ENCODE measurements around the gene CARD19.
A peak's percentile ranks its signal among the peaks of the same experiment; 100 is the strongest.

The CARD19 gene

GRCh38 chr9:93134740-93135444 is 38.9 kb downstream of the CARD19 start:
- TF ChIP-seq CTCF (IDR thresholded peaks at IDR 0.05; ENCODE audit: low read depth, low read length, missing control alignments): no peak
- no peak for DNase-seq (ENCODE audit: low read depth)

GRCh38 chr9:93136011-93136440 is 40.0 kb downstream of the CARD19 start:
- no peak overlapping the region for H3K4me3 ChIP-seq (ENCODE audit: low read depth, low read length)
- DNase-seq (ENCODE audit: low read depth): no peak
- no peak for TF ChIP-seq CTCF (IDR thresholded peaks at IDR 0.05; ENCODE audit: low read depth, low read length, missing control alignments)

More at GRCh38 chr9:93134740-93135444, 38.9 kb downstream of the CARD19 start:
- H3K4me3 ChIP-seq (ENCODE audit: low read depth, low read length): peak overlapping the region; percentile 72

- TF ChIP-seq CTCF (IDR thresholded peaks at IDR 0.05; ENCODE audit: low read depth, low read length, missing control alignments): no peak
- no peak overlapping the region for H3K4me3 ChIP-seq (ENCODE audit: low read depth, low read length)
- no peak for DNase-seq (ENCODE audit: low read depth)
These were observed 41.3 kb downstream of the CARD19 start for GRCh38 chr9:93137362-93137761.

GRCh38 chr9:93138171-93138764 is 42.3 kb downstream of the CARD19 start:
- H3K4me3 ChIP-seq (ENCODE audit: low read depth, low read length): no peak overlapping the region
- no peak for TF ChIP-seq CTCF (IDR thresholded peaks at IDR 0.05; ENCODE audit: low read depth, low read length, missing control alignments)
- DNase-seq (ENCODE audit: low read depth): no peak

- DNase-seq (ENCODE audit: low read depth): no peak
- H3K4me3 ChIP-seq (ENCODE audit: low read depth, low read length): no peak overlapping the region
- no peak for TF ChIP-seq CTCF (IDR thresholded peaks at IDR 0.05; ENCODE audit: low read depth, low read length, missing control alignments)
These were observed 43.6 kb downstream of the CARD19 start for GRCh38 chr9:93139365-93140182.

- H3K4me3 ChIP-seq (ENCODE audit: low read depth, low read length): no peak overlapping the region
- DNase-seq (ENCODE audit: low read depth): no peak
- TF ChIP-seq CTCF (IDR thresholded peaks at IDR 0.05; ENCODE audit: low read depth, low read length, missing control alignments): no peak
These were observed 45.9 kb downstream of the CARD19 start for GRCh38 chr9:93141771-93142483.

All from GM12864 (cell line).